Caco-2 (cell line): Measurements from ENCODE around the gene ARHGEF10L. TPM values are rescaled to one million over a fixed set of nuclear protein-coding genes. Genes with fewer than 3 reads are reported as not detected.

Source experiments
- BruUV-seq: library from RNA; stranded (reverse); fragments of 400-500 nt; replicated peaks from 2 replicates; lab custom pipeline; 2021; lab: Mats Ljungman, UMichigan
- CTCF ChIA-PET: fragments of 300-600 bp; sonication (Branson Sonifier 250); formaldehyde crosslinking; loops from one replicate; lab custom pipeline; 2022; ENCODE audit warnings: antibody characterized with exemption; lab: Charles Lee
- POLR2A ChIA-PET: fragments of 300-600 bp; sonication (Branson Sonifier 250); formaldehyde crosslinking; loops from one replicate; lab custom pipeline; 2022; ENCODE audit warnings: antibody characterized with exemption; lab: Charles Lee
- DNase-seq, 2 experiments: peaks; one replicate each; pipeline versions ENCODE4 v3.0.0 to v3.0.0-alpha.2; 2020 to 2022
- H3K27me3 ChIP-seq: replicated peaks from 2 replicates; pipeline ENCODE4 v1.6.0; 2011; ENCODE audit warnings: low read length; ENCODE audit not compliant: control insufficient read depth, insufficient read depth
- H3K36me3 ChIP-seq: 2 replicates; pipeline ENCODE4 v1.5.1; 2011; ENCODE audit warnings: low read length; ENCODE audit not compliant: control insufficient read depth, insufficient read depth
- H3K4me1 ChIP-seq: fragments of 250-450 bp; sonication (Bioruptor Pico); 2 replicates; pipeline ENCODE4 v1.5.1; 2020; ENCODE audit warnings: mild to moderate bottlenecking
- H3K4me3 ChIP-seq: 2 replicates; pipeline ENCODE4 v1.5.1; 2011; ENCODE audit warnings: low read depth, mild to moderate bottlenecking, control low read depth, low read length
- H3K9me3 ChIP-seq: fragments of 250-450 bp; sonication (Bioruptor Pico); 2 replicates; pipeline ENCODE4 v1.5.1; 2020; ENCODE audit warnings: mild to moderate bottlenecking, moderate library complexity
- H3K27ac Mint-ChIP-seq: one replicate; pipeline ENCODE4 v1.8.0; 2022; ENCODE audit warnings: mixed read lengths; ENCODE audit not compliant: unreplicated experiment
- H3K27me3 Mint-ChIP-seq: one replicate; pipeline ENCODE4 v1.8.0; 2022; ENCODE audit warnings: mixed read lengths; ENCODE audit not compliant: insufficient read depth, unreplicated experiment
- H3K36me3 Mint-ChIP-seq: one replicate; pipeline ENCODE4 v1.8.0; 2022; ENCODE audit warnings: mild to moderate bottlenecking, mixed read lengths; ENCODE audit not compliant: insufficient read depth, unreplicated experiment
- H3K4me1 Mint-ChIP-seq: one replicate; pipeline ENCODE4 v1.8.0; 2022; ENCODE audit warnings: low read depth, mixed read lengths; ENCODE audit not compliant: unreplicated experiment
- H3K4me3 Mint-ChIP-seq: one replicate; pipeline ENCODE4 v1.8.0; 2022; ENCODE audit warnings: mild to moderate bottlenecking, moderate library complexity, mixed read lengths; ENCODE audit not compliant: unreplicated experiment
- H3K9me3 Mint-ChIP-seq: one replicate; pipeline ENCODE4 v1.8.0; 2022; ENCODE audit warnings: mixed read lengths; ENCODE audit not compliant: unreplicated experiment
- intact Hi-C: fragments of 100-400 bp; cut with micrococcal nuclease; formaldehyde crosslinking; loops from one replicate; pipeline ENCODE4 v1.10.0; 2022; ENCODE audit not compliant: unreplicated experiment
- total RNA-seq: library from RNA; stranded (reverse); gene quantifications from 2 replicates; pipeline ENCODE4 v1.2.3, GENCODE V29; 2022
- TF ChIP-seq, protein P1 (sequence below), 2 experiments: fragments of 200-600 bp in 1 of 2; IDR thresholded peaks; 1 replicate in 1 of 2; 2 replicates in 1 of 2; pipeline versions ENCODE4 v1.5.1 to v1.8.0; 2011 to 2022; ENCODE audit warnings: antibody characterized with exemption in 1 of 2, control low read depth in 1 of 2, inconsistent platforms in 1 of 2, low read depth in 1 of 2, low read length in 1 of 2, mild to moderate bottlenecking in 1 of 2, moderate library complexity in 1 of 2; ENCODE audit not compliant: insufficient read depth in 1 of 2, severe bottlenecking in 1 of 2, unreplicated experiment in 1 of 2

The ARHGEF10L gene
- total RNA-seq, 1 experiment from 2014 or later: 31.3 TPM

DNA sequence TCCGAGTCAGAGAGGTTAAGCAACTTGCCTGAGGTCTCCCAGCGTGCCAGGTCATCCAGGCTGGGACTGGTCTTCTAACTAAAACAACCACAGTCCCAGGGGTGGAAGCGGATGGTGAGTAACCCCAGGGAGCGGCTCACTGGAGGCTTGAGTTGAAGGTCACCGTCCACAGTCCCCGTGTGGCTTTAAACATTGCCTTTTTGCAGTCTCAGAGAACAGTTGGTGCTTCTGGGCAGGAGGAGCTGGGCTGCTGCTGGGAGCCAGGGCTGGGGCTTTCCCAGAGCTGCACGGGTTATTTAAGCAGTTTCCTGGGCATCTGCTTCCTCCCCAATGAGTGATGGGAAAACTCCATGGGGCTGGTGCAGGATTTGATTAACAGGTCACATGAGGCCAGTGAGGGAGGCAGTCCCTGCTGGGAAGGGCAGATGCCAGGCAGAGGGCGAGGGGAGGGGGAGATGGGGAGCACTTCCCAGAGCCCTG is 12.3 kb downstream of the ARHGEF10L start:
- Mint-ChIP-seq H3K27ac (no peak overlapping the region), H3K4me1 (peaks cover 11% of the 10 kb centered on the region), H3K9me3 (no peaks in the 10 kb centered on the region), H3K27me3 (no peaks in the 10 kb centered on the region), H3K36me3 (no peaks in the 10 kb centered on the region), H3K4me3 (no peak overlapping the region)
- H3K27me3 ChIP-seq: no peaks in the 10 kb centered on the region
- no peaks in the 10 kb centered on the region for H3K4me1 ChIP-seq
- no peak for DNase-seq
- no TSS peak for BruUV-seq
- POLR2A ChIA-PET: no interaction called here
- CTCF ChIA-PET: no interaction called here
- intact Hi-C loops: no loop called here
- H3K4me3 ChIP-seq: no peak overlapping the region
- no peaks in the 10 kb centered on the region for H3K36me3 ChIP-seq
- TF ChIP-seq, protein P1, sequence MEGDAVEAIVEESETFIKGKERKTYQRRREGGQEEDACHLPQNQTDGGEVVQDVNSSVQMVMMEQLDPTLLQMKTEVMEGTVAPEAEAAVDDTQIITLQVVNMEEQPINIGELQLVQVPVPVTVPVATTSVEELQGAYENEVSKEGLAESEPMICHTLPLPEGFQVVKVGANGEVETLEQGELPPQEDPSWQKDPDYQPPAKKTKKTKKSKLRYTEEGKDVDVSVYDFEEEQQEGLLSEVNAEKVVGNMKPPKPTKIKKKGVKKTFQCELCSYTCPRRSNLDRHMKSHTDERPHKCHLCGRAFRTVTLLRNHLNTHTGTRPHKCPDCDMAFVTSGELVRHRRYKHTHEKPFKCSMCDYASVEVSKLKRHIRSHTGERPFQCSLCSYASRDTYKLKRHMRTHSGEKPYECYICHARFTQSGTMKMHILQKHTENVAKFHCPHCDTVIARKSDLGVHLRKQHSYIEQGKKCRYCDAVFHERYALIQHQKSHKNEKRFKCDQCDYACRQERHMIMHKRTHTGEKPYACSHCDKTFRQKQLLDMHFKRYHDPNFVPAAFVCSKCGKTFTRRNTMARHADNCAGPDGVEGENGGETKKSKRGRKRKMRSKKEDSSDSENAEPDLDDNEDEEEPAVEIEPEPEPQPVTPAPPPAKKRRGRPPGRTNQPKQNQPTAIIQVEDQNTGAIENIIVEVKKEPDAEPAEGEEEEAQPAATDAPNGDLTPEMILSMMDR (IDR thresholded peaks at IDR 0.05; ENCODE audit: insufficient read depth in 1 of 2, low read depth in 1 of 2, low read length in 1 of 2, severe bottlenecking in 1 of 2, unreplicated experiment in 1 of 2): no peak
- H3K9me3 ChIP-seq: no peaks in the 10 kb centered on the region

DNA sequence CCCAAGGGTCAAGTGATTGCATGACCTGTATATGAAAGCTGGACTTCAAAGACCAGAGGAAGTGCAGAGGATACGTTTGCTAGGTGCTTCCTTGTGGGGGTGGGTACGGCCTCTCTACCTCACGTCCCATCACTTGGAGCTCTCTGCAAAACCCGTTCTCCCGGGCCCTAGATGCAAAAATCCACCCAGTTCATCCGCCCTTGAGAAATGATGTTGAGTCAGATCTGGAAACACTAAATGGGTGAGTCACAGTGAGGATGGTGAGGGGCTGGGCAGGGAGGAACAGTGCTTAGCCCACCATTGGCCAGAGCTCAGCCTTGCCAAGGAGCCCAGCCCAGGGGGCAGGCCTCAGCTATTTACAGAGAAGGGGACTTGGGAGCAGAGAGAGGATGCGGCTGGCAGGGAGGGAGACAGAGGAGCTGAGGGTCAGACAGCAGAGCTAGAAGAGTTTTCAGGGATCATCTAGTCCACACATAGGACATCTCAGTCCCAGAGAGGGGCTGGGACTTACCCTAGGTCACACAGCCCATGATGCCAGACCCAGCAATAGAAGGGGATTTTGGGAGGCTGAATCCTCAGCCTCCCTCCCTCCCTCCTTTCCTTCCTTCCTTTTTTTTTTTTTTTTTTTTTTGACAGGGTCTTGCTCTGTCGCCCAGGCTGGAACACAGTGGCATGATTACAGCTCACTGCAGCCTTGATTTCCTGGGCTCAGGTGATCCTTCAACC is 14.6 kb downstream of the ARHGEF10L start:
- CTCF ChIA-PET: interaction anchor here (0.9 kb wide), 1 partner anchor 19 kb away, joined by 5 read pairs; no protein-coding TSS in a partner anchor
- POLR2A ChIA-PET: interaction anchor here (0.7 kb wide), 1 partner anchor 43 kb away, joined by 5 read pairs; no protein-coding TSS in a partner anchor
- DNase-seq: peak in 1 of 2 experiments; percentile 25
- Histone ChIP-seq H3K4me3 (no peak overlapping the region), H3K27me3 (no peaks in the 10 kb centered on the region), H3K36me3 (no peaks in the 10 kb centered on the region), H3K9me3 (no peaks in the 10 kb centered on the region), H3K4me1 (peaks cover 2% of the 10 kb centered on the region)
- no peak overlapping the region for H3K4me3 Mint-ChIP-seq
- H3K4me1 Mint-ChIP-seq: peaks cover 11% of the 10 kb centered on the region
- no TSS peak for BruUV-seq
- no peaks in the 10 kb centered on the region for H3K36me3 Mint-ChIP-seq
- no peaks in the 10 kb centered on the region for H3K9me3 Mint-ChIP-seq
- TF ChIP-seq, protein P1 (IDR thresholded peaks at IDR 0.05; ENCODE audit: insufficient read depth in 1 of 2, low read depth in 1 of 2, low read length in 1 of 2, severe bottlenecking in 1 of 2, unreplicated experiment in 1 of 2): no peak
- intact Hi-C loops: no loop called here
- no peak overlapping the region for H3K27ac Mint-ChIP-seq
- H3K27me3 Mint-ChIP-seq: no peaks in the 10 kb centered on the region

DNA sequence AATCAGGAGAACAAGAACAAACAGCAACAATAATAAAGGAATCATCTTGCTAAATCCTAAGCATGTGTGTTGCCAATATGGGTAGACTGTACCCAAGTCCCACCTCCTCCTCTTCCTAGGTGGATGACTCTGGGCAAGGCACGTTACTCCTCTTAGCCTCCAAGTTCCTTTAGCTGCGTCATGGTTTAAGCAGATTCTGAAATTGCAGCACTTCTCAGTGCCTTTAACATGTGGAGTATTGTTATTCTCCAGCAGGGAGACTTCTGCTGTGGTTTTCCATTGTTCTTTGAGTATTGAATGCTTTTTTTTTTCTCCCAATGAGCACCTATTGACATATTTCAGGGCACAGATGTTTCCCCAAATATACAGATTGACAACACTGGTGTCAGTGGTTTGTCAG is 15.5 kb downstream of the ARHGEF10L start:
- no peaks in the 10 kb centered on the region for H3K27me3 Mint-ChIP-seq
- H3K4me3 ChIP-seq: no peak overlapping the region
- no peak for DNase-seq
- H3K4me1 Mint-ChIP-seq: peaks cover 11% of the 10 kb centered on the region
- ChIA-PET POLR2A (no interaction called here), CTCF (no interaction called here)
- no peaks in the 10 kb centered on the region for H3K27me3 ChIP-seq
- H3K4me3 Mint-ChIP-seq: no peak overlapping the region
- no peaks in the 10 kb centered on the region for H3K36me3 ChIP-seq
- H3K36me3 Mint-ChIP-seq: no peaks in the 10 kb centered on the region
- no peaks in the 10 kb centered on the region for H3K9me3 Mint-ChIP-seq
- H3K4me1 ChIP-seq: peaks cover 10% of the 10 kb centered on the region
- H3K9me3 ChIP-seq: no peaks in the 10 kb centered on the region
- TF ChIP-seq, protein P1 (IDR thresholded peaks at IDR 0.05; ENCODE audit: insufficient read depth in 1 of 2, low read depth in 1 of 2, low read length in 1 of 2, severe bottlenecking in 1 of 2, unreplicated experiment in 1 of 2): no peak
- H3K27ac Mint-ChIP-seq: no peak overlapping the region
- intact Hi-C loops: no loop called here
- BruUV-seq: no TSS peak
